Measurements from ENCODE around the gene MRPL28.

DNA sequence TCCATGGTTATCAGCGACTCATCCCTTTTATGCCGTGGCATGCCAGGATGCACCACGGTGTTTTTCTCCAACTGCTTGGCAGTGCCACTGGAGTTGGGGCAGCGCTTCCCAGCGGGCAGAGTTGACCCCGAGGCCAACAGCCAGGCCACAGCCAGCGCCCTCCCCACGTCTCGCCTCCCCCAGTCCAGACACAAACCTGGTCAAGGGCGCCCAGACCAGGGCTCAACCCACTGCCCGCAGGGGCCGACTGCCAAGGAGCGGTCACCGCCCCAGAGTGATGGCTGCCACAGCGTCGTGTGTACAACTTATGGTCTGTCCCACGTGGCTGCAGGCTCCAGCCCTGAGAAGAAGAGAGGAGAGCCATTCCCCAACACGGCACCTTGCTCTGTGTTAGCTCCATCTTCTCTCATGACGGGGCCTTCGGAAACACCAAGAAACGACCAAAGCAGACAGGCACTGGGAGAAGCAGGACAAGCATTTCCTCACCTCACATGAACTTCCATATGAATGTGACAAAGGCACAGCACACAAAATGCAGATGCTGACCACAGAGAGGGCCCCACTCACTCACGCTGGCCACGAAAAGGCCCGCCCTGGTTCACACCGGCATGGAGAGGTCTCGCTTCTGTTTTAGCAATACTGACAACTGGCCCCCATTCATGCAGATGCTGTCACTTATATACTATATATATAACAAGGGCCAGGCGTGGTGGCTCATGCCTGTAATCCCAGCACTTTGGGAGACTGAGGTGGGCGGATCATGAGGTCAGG lies 44.8 kb downstream of the MRPL28 start:
- TF ChIP-seq CTCF (IDR thresholded peaks at IDR 0.05) (no peak), ZFX (IDR thresholded peaks at IDR 0.05; ENCODE audit: borderline replicate concordance) (no peak)
